GM12865 (cell line): ENCODE data around the gene VCAM1.

Experiments used
- DNase-seq: peaks from one replicate; pipeline ENCODE4 v3.0.0; 2010; ENCODE audit warnings: low read depth
- H3K4me3 ChIP-seq: 2 replicates; pipeline ENCODE4 v1.5.1; 2011; ENCODE audit warnings: mild to moderate bottlenecking, low read depth, low read length, control low read depth
- CTCF ChIP-seq: IDR thresholded peaks from 2 replicates; pipeline ENCODE4 v1.5.1; 2011; ENCODE audit warnings: low read length, control low read depth, low read depth, inconsistent platforms; ENCODE audit not compliant: insufficient read depth; ENCODE audit errors: missing control alignments

VCAM1 gene

GRCh38 chr1:100719490-100719889 lies at the start of gene VCAM1:
TSS of gene VCAM1 (plus strand) at chr1:100719742. CDS start at chr1:100719861, 119 bp downstream.
- TF ChIP-seq CTCF = no peak
- DNase-seq = peak; percentile 58
- peak within 1 kb of the TSS; percentile 24 for H3K4me3 ChIP-seq

GRCh38 chr1:100670083-100670482 lies 49.5 kb upstream of the VCAM1 start:
- no peak for TF ChIP-seq CTCF
- no peak for DNase-seq
- H3K4me3 ChIP-seq = no peak overlapping the region

- no peak for DNase-seq
- no peak for TF ChIP-seq CTCF
- H3K4me3 ChIP-seq = no peak overlapping the region
Observed at GRCh38 chr1:100671601-100672000, 47.9 kb upstream of the VCAM1 start.

GRCh38 chr1:100683448-100684349 lies 35.8 kb upstream of the VCAM1 start:
- TF ChIP-seq CTCF = no peak
- no peak overlapping the region for H3K4me3 ChIP-seq
- DNase-seq = peak; percentile 3

GRCh38 chr1:100699744-100700143 lies 19.8 kb upstream of the VCAM1 start:
- no peak for TF ChIP-seq CTCF
- no peak overlapping the region for H3K4me3 ChIP-seq
- DNase-seq = no peak

- no peak for DNase-seq
- H3K4me3 ChIP-seq = no peak overlapping the region
- no peak for TF ChIP-seq CTCF
Observed at GRCh38 chr1:100700586-100700985, 19.0 kb upstream of the VCAM1 start.

GRCh38 chr1:100703052-100703451 lies 16.5 kb upstream of the VCAM1 start:
- no peak overlapping the region for H3K4me3 ChIP-seq
- no peak for DNase-seq
- no peak for TF ChIP-seq CTCF
